NCI-H2196 (cell line): ENCODE measurements around the gene SPATA20.
A peak's percentile ranks its signal among the peaks of the same experiment; 100 is the strongest.

Source experiments
- DNase-seq: peaks from one replicate; lab custom pipeline; 2025; ENCODE audit not compliant: unreplicated experiment; lab: John Stamatoyannopoulos, UW

The SPATA20 gene

GRCh38 chr17:50594128-50594823 lies 47.3 kb downstream of the SPATA20 start:
- no peak for DNase-seq

- no peak for DNase-seq
Measured at GRCh38 chr17:50594892-50595291, 47.9 kb downstream of the SPATA20 start.

GRCh38 chr17:50596191-50597037 lies 49.4 kb downstream of the SPATA20 start:
- no peak for DNase-seq

- DNase-seq = no peak
Measured at GRCh38 chr17:50598487-50598886, 51.5 kb downstream of the SPATA20 start.

GRCh38 chr17:50599606-50600005 lies 52.6 kb downstream of the SPATA20 start:
- DNase-seq = no peak

GRCh38 chr17:50601823-50602375 lies 54.9 kb downstream of the SPATA20 start:
- no peak for DNase-seq

- DNase-seq = no peak
Measured at GRCh38 chr17:50602836-50603235, 55.9 kb downstream of the SPATA20 start.

- peak; percentile 17 for DNase-seq
Measured at GRCh38 chr17:50603340-50603739, 56.4 kb downstream of the SPATA20 start.

- no peak for DNase-seq
Measured at GRCh38 chr17:50604513-50604912, 57.5 kb downstream of the SPATA20 start.

- no peak for DNase-seq
Measured at GRCh38 chr17:50605429-50605828, 58.5 kb downstream of the SPATA20 start.
